HG03066 (cell line): ENCODE measurements around the gene ZNF783.
A peak's percentile ranks its signal among the peaks of the same experiment; 100 is the strongest.
"Not testable (repeated sequence)": the region's sequence is repeated elsewhere in the genome, so short reads cannot be mapped to it uniquely, and the experiment has no call there.

Experiments used
- ATAC-seq: cut with Tn5 transposase; IDR thresholded peaks from one replicate; pipeline ENCODE4 v1.9.1; 2021; ENCODE audit warnings: low read depth; ENCODE audit not compliant: unreplicated experiment

ZNF783 gene

GRCh38 chr7:149261829-149262617 lies at the start of gene ZNF783:
Gene ZNF783, plus strand, starts transcription at chr7:149262196. Its CDS starts 138 bp downstream, at chr7:149262334.
- ATAC-seq = peak; percentile 76

- ATAC-seq = no peak
These were observed 47.8 kb upstream of the ZNF783 start for GRCh38 chr7:149214020-149214720.

GRCh38 chr7:149216402-149216801 lies 45.6 kb upstream of the ZNF783 start:
- no peak for ATAC-seq

GRCh38 chr7:149217570-149217969 lies 44.4 kb upstream of the ZNF783 start:
- ATAC-seq = no peak

GRCh38 chr7:149218469-149219420 lies 43.3 kb upstream of the ZNF783 start:
- ATAC-seq = no peak

GRCh38 chr7:149220534-149220933 lies 41.5 kb upstream of the ZNF783 start:
- ATAC-seq = no peak

GRCh38 chr7:149223176-149223575 lies 38.8 kb upstream of the ZNF783 start:
- no peak for ATAC-seq

GRCh38 chr7:149223761-149224160 lies 38.2 kb upstream of the ZNF783 start:
- ATAC-seq = no peak

- ATAC-seq = no peak
These were observed 37.6 kb upstream of the ZNF783 start for GRCh38 chr7:149224352-149224751.

GRCh38 chr7:149225106-149225505 lies 36.9 kb upstream of the ZNF783 start:
- ATAC-seq = no peak

- ATAC-seq = no peak
These were observed 36.3 kb upstream of the ZNF783 start for GRCh38 chr7:149225656-149226055.

GRCh38 chr7:149226366-149226765 lies 35.6 kb upstream of the ZNF783 start:
- not testable (repeated sequence) for ATAC-seq

GRCh38 chr7:149226840-149227494 lies 35.0 kb upstream of the ZNF783 start:
- no peak for ATAC-seq

GRCh38 chr7:149228831-149229471 lies 33.0 kb upstream of the ZNF783 start:
- ATAC-seq = no peak

- ATAC-seq = no peak
These were observed 32.5 kb upstream of the ZNF783 start for GRCh38 chr7:149229526-149229925.

- no peak for ATAC-seq
These were observed 29.6 kb upstream of the ZNF783 start for GRCh38 chr7:149232362-149232761.

GRCh38 chr7:149233655-149234204 lies 28.3 kb upstream of the ZNF783 start:
- ATAC-seq = not testable (repeated sequence)

- ATAC-seq = no peak
These were observed 24.5 kb upstream of the ZNF783 start for GRCh38 chr7:149237502-149237901.

GRCh38 chr7:149238051-149238450 lies 23.9 kb upstream of the ZNF783 start:
- ATAC-seq = no peak
